HFF-Myc (cell line): Measurements from ENCODE around the gene VWA5B2.

Source experiments
- DNase-seq: peaks from one replicate; pipeline ENCODE4 v3.0.0-alpha.2; 2011; ENCODE audit warnings: low read depth; ENCODE audit errors: extremely low read depth
- H3K4me3 ChIP-seq: replicated peaks from 2 replicates; pipeline ENCODE4 v1.5.1; 2011; ENCODE audit warnings: low read depth, mild to moderate bottlenecking, control low read depth, low read length
- CTCF ChIP-seq: IDR thresholded peaks from 2 replicates; pipeline ENCODE4 v1.5.1; 2012; ENCODE audit warnings: mild to moderate bottlenecking, low read depth, low read length, control low read depth; ENCODE audit errors: missing control alignments

VWA5B2 gene

GRCh38 chr3:184289426-184289938 lies 60.1 kb downstream of the VWA5B2 start:
- peak; percentile 79 for TF ChIP-seq CTCF
- no peak overlapping the region for H3K4me3 ChIP-seq
- DNase-seq, result peak; percentile 32

GRCh38 chr3:184290331-184290730 lies 60.9 kb downstream of the VWA5B2 start:
- DNase-seq, result no peak
- no peak overlapping the region for H3K4me3 ChIP-seq
- no peak for TF ChIP-seq CTCF

GRCh38 chr3:184291044-184291737 lies 61.8 kb downstream of the VWA5B2 start:
- TF ChIP-seq CTCF, result no peak

More at GRCh38 chr3:184291044-184291737, 61.8 kb downstream of the VWA5B2 start:
- no peak overlapping the region for H3K4me3 ChIP-seq
- no peak for DNase-seq
